CD4-positive, alpha-beta T cell treated with Interleukin-6 at 100 ng/mL for 8 hours (primary cell): ENCODE results near the gene POLR1G.

Source experiments
- DNase-seq: peaks from one replicate; pipeline ENCODE4 v3.0.0-alpha.2; 2020; ENCODE audit warnings: mixed read lengths, low spot score

POLR1G gene

GRCh38 chr19:45444318-45445041, 38.0 kb downstream of the POLR1G start:
- peak; percentile 73 for DNase-seq

DNA sequence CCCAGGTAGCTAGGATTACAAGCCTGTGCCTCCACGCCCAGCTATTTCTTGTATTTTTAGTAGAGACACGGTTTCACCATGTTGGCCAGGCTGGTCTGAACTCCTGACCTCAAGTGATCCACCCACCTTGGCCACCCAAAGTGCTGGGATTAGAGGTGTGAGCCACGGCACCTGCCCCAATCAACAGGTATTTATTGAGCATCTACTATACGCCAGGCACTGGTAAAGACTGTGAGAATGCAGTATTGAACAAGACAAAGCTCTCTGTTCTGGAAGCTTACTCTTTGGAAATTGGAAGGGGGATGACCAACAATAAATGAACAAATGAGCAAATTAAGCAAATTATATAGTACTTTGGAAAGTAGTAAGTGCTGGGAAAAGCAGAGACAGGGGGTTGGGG, 38.7 kb downstream of the POLR1G start:
- no peak for DNase-seq

DNA sequence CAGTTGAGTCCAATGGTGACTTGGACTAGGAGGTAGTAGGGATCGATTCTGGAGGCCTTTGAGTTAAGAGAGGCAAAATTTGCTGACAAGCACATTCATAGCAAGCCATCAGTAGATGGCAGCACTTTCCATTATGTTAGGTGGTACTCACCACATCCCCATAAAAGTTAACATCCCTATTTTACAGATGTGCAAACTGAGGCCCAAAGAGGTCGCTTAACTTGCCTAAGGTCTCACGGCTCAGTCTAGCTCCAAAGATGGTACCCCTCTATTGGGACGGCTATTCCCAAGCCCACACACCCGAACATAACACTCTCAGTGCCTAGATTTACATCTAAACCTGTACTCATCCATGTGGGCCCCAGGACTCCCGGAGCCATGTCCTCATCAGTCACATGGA, 39.9 kb downstream of the POLR1G start:
- DNase-seq = peak; percentile 34

DNA sequence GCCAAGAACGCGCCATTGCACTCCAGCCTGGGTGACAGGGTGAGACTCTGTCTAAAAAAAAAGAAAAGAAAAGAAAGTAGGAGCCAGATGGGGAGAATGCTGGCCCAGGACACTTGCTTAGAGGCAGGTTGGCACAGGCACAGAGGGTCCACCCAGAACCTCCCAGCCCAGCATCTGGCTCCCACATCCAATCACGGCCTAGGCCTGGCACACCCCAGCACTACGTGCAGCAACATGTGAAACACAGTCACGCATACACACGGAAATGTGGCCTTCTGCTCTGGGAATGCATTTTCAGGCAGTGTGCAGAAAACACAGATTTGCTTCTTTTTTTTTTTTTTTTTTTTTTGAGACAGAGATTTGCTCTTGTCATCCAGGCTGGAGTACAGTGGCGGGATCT, 40.5 kb downstream of the POLR1G start:
- no peak for DNase-seq

- DNase-seq = no peak
Observed at GRCh38 chr19:45448425-45448756, 41.9 kb downstream of the POLR1G start.

GRCh38 chr19:45448887-45449299, 42.4 kb downstream of the POLR1G start:
- DNase-seq = no peak

DNA sequence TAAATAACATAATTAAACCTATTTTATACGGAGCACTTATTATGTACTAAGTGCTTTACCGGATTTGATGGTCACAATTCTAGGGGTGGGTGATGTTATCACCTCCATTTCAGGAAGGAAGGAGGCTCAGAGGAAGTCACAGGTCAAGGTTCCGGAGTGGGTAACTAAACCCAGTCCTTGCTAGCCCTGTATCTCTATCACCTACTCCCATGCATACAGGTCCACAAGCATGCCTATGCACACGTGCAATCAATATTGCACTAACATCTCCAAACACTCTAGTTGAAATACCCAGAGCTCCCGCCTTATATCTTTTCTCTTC, 43.5 kb downstream of the POLR1G start:
- DNase-seq = peak; percentile 55

- DNase-seq = peak; percentile 64
Observed at GRCh38 chr19:45451131-45451849, 44.8 kb downstream of the POLR1G start.

GRCh38 chr19:45451850-45452387, 45.5 kb downstream of the POLR1G start:
- DNase-seq = no peak

- peak; percentile 51 for DNase-seq
Observed at GRCh38 chr19:45455707-45456499, 49.5 kb downstream of the POLR1G start.

GRCh38 chr19:45456500-45456815, 50.0 kb downstream of the POLR1G start:
- DNase-seq = no peak

DNA sequence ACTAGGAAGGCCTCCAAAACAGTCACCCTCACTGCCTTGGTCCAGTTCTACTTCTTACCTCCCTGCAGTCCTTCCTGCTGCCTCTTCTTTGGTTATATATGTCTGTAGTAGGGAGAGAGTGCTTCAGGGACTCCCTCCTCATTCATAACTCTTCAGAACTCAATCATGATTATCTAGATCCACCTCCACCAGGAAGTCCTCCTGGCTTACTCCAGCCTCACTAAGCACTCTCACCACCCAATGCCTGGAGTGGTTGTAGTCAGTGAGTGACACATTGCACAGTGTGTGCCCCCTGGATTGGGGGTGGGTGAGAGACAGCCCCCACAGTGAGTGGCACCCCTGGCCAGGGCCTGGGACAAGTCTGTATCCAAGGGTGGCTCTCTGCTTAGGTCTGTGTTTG, 51.3 kb downstream of the POLR1G start:
- no peak for DNase-seq
